ENCODE results near the gene ARFIP1.

GRCh38 chr4:152773953-152774352 is 5.8 kb upstream of the ARFIP1 start:
- no peak for TF ChIP-seq ZNF48 (tag by site-specific recombination; IDR thresholded peaks at IDR 0.05)
- TF ChIP-seq CTCF (tag by site-specific recombination; IDR thresholded peaks at IDR 0.05): no peak
- no peak for TF ChIP-seq ZSCAN18 (tag by site-specific recombination; IDR thresholded peaks at IDR 0.05)
- TF ChIP-seq KLF1 (tag by site-specific recombination; IDR thresholded peaks at IDR 0.05): no peak
- no peak for TF ChIP-seq ZBTB20 (tag by site-specific recombination; IDR thresholded peaks at IDR 0.05)
- no peak for TF ChIP-seq ZFHX2 (tag by site-specific recombination; conservative IDR thresholded peaks at IDR 0.05)
- no peak for TF ChIP-seq ZNF311 (tag by site-specific recombination; IDR thresholded peaks at IDR 0.05; ENCODE audit: borderline replicate concordance)
- no peak for TF ChIP-seq ZNF324 (tag by site-specific recombination; IDR thresholded peaks at IDR 0.05)
- TF ChIP-seq SP2 (tag by site-specific recombination; IDR thresholded peaks at IDR 0.05): no peak
- TF ChIP-seq HOXA7 (CRISPR knock-in tag; IDR thresholded peaks at IDR 0.05; ENCODE audit: borderline replicate concordance): no peak
